WTC11 (cell line): ENCODE measurements around the gene C17orf114.

Experiments
- ATAC-seq: fragments of 200-7000 bp; cut with Tn5 transposase; 2 replicates; pipeline ENCODE4 v1.10.0; 2021; ENCODE audit warnings: mild to moderate bottlenecking, moderate library complexity
- CTCF ChIA-PET: fragments of 300-600 bp; sonication (Branson Sonifier 250); formaldehyde crosslinking; loops from one replicate; lab custom pipeline; 2021; ENCODE audit warnings: antibody characterized with exemption; lab: Charles Lee
- POLR2A ChIA-PET: fragments of 350-600 bp; sonication (Branson Sonifier 250); formaldehyde crosslinking; loops from one replicate; lab custom pipeline; 2021; ENCODE audit warnings: antibody characterized with exemption; lab: Charles Lee
- DNase-seq: peaks from one replicate; pipeline ENCODE4 v3.0.0; 2021; ENCODE audit warnings: low spot score
- H3K27ac Mint-ChIP-seq: 2 replicates; pipeline ENCODE4 v1.8.0; 2021; ENCODE audit warnings: mixed read lengths
- H3K27me3 Mint-ChIP-seq: 2 replicates; pipeline ENCODE4 v1.8.0; 2021; ENCODE audit warnings: low read depth, mild to moderate bottlenecking, moderate library complexity, mixed read lengths
- H3K36me3 Mint-ChIP-seq: 2 replicates; pipeline ENCODE4 v1.8.0; 2021; ENCODE audit warnings: mixed read lengths
- H3K4me1 Mint-ChIP-seq: 2 replicates; pipeline ENCODE4 v1.8.0; 2022; ENCODE audit warnings: mixed read lengths
- H3K4me3 Mint-ChIP-seq: 2 replicates; pipeline ENCODE4 v1.8.0; 2021; ENCODE audit warnings: mild to moderate bottlenecking, moderate library complexity, mixed read lengths
- H3K9me3 Mint-ChIP-seq: 2 replicates; pipeline ENCODE4 v1.8.0; 2021; ENCODE audit warnings: mixed read lengths
- CREB1 ChIP-seq: sonication (generic); formaldehyde crosslinking; IDR thresholded peaks from 2 replicates; pipeline ENCODE4 v1.8.0; 2023; ENCODE audit warnings: mild to moderate bottlenecking, missing genetic modification reagents
- FOXK1 ChIP-seq: sonication (generic); formaldehyde crosslinking; IDR thresholded peaks from 2 replicates; pipeline ENCODE4 v1.8.0; 2022; ENCODE audit warnings: mild to moderate bottlenecking, moderate library complexity, missing genetic modification reagents
- FOXP1 ChIP-seq: sonication (generic); formaldehyde crosslinking; IDR thresholded peaks from 2 replicates; pipeline ENCODE4 v1.8.0; 2022; ENCODE audit warnings: missing genetic modification reagents, mild to moderate bottlenecking, moderate library complexity, borderline replicate concordance
- MAX ChIP-seq: sonication (generic); formaldehyde crosslinking; IDR thresholded peaks from 2 replicates; pipeline ENCODE4 v1.8.0; 2022; ENCODE audit warnings: mild to moderate bottlenecking, missing genetic modification reagents
- MXD4 ChIP-seq: fragments of 250-450 bp; sonication (Bioruptor Pico); IDR thresholded peaks from 2 replicates; pipeline ENCODE4 v1.8.0; 2021; ENCODE audit warnings: mild to moderate bottlenecking, moderate library complexity, borderline replicate concordance
- STAT6 ChIP-seq: sonication (generic); formaldehyde crosslinking; conservative IDR thresholded peaks from 2 replicates; pipeline ENCODE4 v1.8.1; 2023; ENCODE audit warnings: mild to moderate bottlenecking, low read depth, missing genetic modification reagents, moderate library complexity
- TCF7 ChIP-seq: sonication (generic); formaldehyde crosslinking; IDR thresholded peaks from 2 replicates; pipeline ENCODE4 v1.8.0; 2022; ENCODE audit warnings: mild to moderate bottlenecking, low read depth, missing genetic modification reagents, moderate library complexity
- TEAD1 ChIP-seq: sonication (generic); formaldehyde crosslinking; IDR thresholded peaks from 2 replicates; pipeline ENCODE4 v1.8.0; 2022; ENCODE audit warnings: mild to moderate bottlenecking, missing genetic modification reagents
- TEAD4 ChIP-seq: sonication (generic); formaldehyde crosslinking; IDR thresholded peaks from 2 replicates; pipeline ENCODE4 v1.8.0; 2022; ENCODE audit warnings: mild to moderate bottlenecking, missing genetic modification reagents
- TP53 ChIP-seq: sonication (generic); formaldehyde crosslinking; IDR thresholded peaks from 2 replicates; pipeline ENCODE4 v1.8.1; 2023; ENCODE audit warnings: mild to moderate bottlenecking, missing genetic modification reagents
- USF1 ChIP-seq: sonication (generic); formaldehyde crosslinking; IDR thresholded peaks from 2 replicates; pipeline ENCODE4 v1.8.0; 2022; ENCODE audit warnings: mild to moderate bottlenecking, missing genetic modification reagents
- ZNF423 ChIP-seq: fragments of 250-450 bp; sonication (Bioruptor Pico); IDR thresholded peaks from 2 replicates; pipeline ENCODE4 v2.1.2; 2022; ENCODE audit warnings: mild to moderate bottlenecking, moderate library complexity
- TF ChIP-seq, protein P1 (sequence below): sonication (generic); formaldehyde crosslinking; IDR thresholded peaks from 2 replicates; pipeline ENCODE4 v1.8.0; 2022; ENCODE audit warnings: mild to moderate bottlenecking, missing genetic modification reagents

The C17orf114 gene

GRCh38 chr17:4786106-4786511 is 16.0 kb downstream of the C17orf114 start, which contains the start of gene VMO1 (continued):
- TF ChIP-seq STAT6 (CRISPR knock-in tag) (no peak), TEAD4 (CRISPR knock-in tag) (no peak), FOXK1 (CRISPR knock-in tag) (no peak)
- TF ChIP-seq, protein P1, sequence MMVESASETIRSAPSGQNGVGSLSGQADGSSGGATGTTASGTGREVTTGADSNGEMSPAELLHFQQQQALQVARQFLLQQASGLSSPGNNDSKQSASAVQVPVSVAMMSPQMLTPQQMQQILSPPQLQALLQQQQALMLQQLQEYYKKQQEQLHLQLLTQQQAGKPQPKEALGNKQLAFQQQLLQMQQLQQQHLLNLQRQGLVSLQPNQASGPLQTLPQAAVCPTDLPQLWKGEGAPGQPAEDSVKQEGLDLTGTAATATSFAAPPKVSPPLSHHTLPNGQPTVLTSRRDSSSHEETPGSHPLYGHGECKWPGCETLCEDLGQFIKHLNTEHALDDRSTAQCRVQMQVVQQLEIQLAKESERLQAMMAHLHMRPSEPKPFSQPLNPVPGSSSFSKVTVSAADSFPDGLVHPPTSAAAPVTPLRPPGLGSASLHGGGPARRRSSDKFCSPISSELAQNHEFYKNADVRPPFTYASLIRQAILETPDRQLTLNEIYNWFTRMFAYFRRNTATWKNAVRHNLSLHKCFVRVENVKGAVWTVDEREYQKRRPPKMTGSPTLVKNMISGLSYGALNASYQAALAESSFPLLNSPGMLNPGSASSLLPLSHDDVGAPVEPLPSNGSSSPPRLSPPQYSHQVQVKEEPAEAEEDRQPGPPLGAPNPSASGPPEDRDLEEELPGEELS (CRISPR knock-in tag): no peak

GRCh38 chr17:4785311-4786105 is 16.6 kb downstream of the C17orf114 start:
- ATAC-seq: no peak
- TF ChIP-seq FOXP1 (CRISPR knock-in tag) (0 out of 2 replicates have a peak, but pooled peaks have one; percentile 41), MAX (CRISPR knock-in tag) (no peak)
- TF ChIP-seq, all 79 proteins: peak for 1
- ChIA-PET POLR2A (no interaction called here), CTCF (interaction anchor here (1.4 kb wide), 1 partner anchor 41 kb away, joined by 4 read pairs; no protein-coding TSS in a partner anchor)
- Mint-ChIP-seq H3K27ac (no peak overlapping the region), H3K27me3 (peaks cover 42% of the 10 kb centered on the region), H3K9me3 (no peaks in the 10 kb centered on the region), H3K4me3 (no peak overlapping the region), H3K36me3 (no peaks in the 10 kb centered on the region), H3K4me1 (peaks cover 30% of the 10 kb centered on the region)
- no peak for DNase-seq

DNA sequence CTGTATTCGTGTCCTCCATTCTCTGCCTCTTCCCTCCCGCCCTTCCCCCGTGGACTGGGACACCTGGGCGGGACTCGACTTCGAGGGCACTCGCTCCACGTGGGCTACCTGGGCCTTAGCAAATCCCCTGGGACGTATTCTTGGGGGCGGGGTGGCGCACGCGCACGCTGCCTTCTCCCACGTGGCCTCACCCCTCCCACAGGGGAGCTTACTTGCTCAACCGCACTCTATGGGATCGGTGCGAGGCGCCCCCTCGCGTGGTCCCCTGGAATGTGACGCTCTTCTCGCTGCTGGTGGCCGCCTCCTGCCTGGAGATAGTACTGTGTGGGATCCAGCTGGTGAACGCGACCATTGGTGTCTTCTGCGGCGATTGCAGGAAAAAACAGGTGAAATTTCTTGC is 19.5 kb downstream of the C17orf114 start:
- peak; percentile 42 for DNase-seq
- CTCF ChIA-PET: interaction anchor here (0.8 to 1.6 kb wide), 5 partner anchors 13 to 126 kb away, joined by 3 to 7 read pairs (median 4); partner anchors contain the start of genes MED11 and PSMB6
- H3K4me1 Mint-ChIP-seq: peaks cover 18% of the 10 kb centered on the region
- TF ChIP-seq MXD4 (no peak), ZNF423 (CRISPR knock-in tag) (no peak), CREB1 (CRISPR knock-in tag) (no peak), USF1 (0 out of 2 replicates have a peak, but pooled peaks have one; percentile 16), MAX (CRISPR knock-in tag) (peak; percentile 59), TEAD1 (CRISPR knock-in tag) (no peak), TCF7 (CRISPR knock-in tag) (no peak), STAT6 (CRISPR knock-in tag) (no peak), TP53 (no peak)
- TF ChIP-seq, all 79 proteins: peak for 2
- H3K36me3 Mint-ChIP-seq: no peaks in the 10 kb centered on the region
- H3K4me3 Mint-ChIP-seq: no peak overlapping the region
- peaks cover 23% of the 10 kb centered on the region for H3K27me3 Mint-ChIP-seq
- POLR2A ChIA-PET: no interaction called here
- no peaks in the 10 kb centered on the region for H3K9me3 Mint-ChIP-seq
- no peak overlapping the region for H3K27ac Mint-ChIP-seq
- peak; percentile 41 for ATAC-seq
